VCaP (cell line): Measurements from ENCODE around the gene CEP131.

Source experiments
- H3K27ac ChIP-seq: fragments of 450-650 bp; 2 replicates; pipeline ENCODE4 v1.5.1; 2017
- TF ChIP-seq, protein P1 (sequence below): fragments of 450-650 bp; conservative IDR thresholded peaks from 2 replicates; pipeline ENCODE4 v1.5.1; 2017; ENCODE audit warnings: mild to moderate bottlenecking, moderate library complexity

Gene CEP131

DNA sequence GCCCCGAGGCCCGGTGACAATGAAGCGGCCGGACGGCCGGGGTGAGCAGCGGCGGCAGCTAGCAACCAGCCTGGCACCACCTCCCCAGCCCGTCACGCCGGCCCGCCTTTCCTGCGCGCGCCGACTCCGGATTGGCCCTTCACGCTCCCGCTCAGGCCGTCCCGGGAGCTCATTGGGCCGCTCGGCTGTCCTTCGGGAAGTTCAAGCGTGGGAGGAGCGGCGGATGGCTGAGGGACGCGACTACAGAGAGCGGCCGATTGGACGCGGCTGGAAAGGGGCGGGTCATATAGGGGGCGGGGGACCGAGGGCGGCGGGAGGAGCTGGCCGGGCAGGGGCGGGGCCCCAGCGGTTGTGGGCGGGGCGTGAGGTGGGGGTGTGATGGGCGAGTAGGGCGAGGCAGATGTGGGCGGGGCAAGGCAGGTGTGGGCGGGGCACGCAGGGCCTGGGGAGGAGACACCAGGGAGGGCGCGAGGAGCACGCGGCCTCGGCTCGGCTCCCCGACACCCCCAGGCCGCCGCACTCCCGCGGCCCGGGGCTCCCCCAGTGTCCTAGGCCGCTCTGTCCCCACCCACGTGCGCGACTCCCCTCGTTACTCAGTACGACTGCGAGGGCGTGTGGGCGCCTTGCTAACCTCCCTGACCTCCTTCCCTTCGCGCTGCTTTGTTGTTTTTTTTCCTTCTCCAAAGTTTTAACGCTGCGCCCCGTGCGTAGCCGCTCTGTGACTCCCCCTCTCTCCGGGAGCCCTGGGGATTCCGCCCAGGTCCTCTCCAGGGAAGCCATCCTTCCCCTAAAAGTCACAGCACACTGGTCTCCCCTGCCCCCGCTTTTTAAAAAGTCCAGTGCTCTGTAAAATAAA, at the start of gene CEP131:
CEP131 (minus strand) TSS at position 60 of the 856 bp plus-strand sequence. CDS start 2,909 bp downstream, outside the sequence.
- H3K27ac ChIP-seq: peak within 1 kb of the TSS; percentile 78
- TF ChIP-seq, protein P1, sequence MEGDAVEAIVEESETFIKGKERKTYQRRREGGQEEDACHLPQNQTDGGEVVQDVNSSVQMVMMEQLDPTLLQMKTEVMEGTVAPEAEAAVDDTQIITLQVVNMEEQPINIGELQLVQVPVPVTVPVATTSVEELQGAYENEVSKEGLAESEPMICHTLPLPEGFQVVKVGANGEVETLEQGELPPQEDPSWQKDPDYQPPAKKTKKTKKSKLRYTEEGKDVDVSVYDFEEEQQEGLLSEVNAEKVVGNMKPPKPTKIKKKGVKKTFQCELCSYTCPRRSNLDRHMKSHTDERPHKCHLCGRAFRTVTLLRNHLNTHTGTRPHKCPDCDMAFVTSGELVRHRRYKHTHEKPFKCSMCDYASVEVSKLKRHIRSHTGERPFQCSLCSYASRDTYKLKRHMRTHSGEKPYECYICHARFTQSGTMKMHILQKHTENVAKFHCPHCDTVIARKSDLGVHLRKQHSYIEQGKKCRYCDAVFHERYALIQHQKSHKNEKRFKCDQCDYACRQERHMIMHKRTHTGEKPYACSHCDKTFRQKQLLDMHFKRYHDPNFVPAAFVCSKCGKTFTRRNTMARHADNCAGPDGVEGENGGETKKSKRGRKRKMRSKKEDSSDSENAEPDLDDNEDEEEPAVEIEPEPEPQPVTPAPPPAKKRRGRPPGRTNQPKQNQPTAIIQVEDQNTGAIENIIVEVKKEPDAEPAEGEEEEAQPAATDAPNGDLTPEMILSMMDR: no peak

DNA sequence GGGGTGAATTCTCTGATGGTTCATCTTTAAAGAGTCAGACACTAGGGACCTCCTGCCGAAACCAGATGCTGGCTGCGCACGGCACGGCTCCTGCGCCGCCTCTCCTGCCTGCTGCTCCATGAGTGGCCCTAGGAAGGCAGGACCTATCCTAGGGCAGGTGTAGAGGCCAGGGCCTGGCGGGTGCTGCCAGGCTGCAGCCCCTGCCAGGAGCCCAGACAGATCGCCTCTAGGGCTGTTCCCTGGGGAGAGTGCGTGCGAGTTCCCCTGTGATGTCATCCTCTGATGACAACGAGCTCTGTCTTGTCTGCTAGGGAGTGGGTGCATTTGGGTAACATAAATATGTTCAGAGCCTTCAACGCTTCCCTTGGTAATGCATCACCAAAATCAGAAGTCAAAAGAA, 48.5 kb upstream of the CEP131 start:
- H3K27ac ChIP-seq: no peak overlapping the region
- TF ChIP-seq, protein P1: no peak

DNA sequence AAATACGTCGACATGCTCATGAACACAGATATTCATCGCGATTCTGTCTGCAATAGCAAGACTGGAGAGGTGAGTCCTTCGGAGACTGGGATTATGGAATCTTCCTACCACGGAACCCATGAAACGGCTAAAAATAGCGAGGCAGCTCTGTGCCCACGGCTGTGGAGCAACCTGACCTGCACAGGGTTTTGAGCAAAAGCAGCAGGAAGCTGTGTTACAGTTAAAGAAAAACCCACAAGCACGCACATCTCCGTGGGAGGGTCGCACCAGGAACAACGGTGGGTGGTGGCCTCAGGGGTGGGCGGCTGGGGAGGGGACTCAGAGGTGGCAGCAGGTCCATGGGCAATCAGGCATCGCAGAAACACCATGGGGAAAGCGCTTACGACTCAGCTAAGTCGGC, 47.5 kb upstream of the CEP131 start:
- no peak overlapping the region for H3K27ac ChIP-seq
- TF ChIP-seq, protein P1: no peak

DNA sequence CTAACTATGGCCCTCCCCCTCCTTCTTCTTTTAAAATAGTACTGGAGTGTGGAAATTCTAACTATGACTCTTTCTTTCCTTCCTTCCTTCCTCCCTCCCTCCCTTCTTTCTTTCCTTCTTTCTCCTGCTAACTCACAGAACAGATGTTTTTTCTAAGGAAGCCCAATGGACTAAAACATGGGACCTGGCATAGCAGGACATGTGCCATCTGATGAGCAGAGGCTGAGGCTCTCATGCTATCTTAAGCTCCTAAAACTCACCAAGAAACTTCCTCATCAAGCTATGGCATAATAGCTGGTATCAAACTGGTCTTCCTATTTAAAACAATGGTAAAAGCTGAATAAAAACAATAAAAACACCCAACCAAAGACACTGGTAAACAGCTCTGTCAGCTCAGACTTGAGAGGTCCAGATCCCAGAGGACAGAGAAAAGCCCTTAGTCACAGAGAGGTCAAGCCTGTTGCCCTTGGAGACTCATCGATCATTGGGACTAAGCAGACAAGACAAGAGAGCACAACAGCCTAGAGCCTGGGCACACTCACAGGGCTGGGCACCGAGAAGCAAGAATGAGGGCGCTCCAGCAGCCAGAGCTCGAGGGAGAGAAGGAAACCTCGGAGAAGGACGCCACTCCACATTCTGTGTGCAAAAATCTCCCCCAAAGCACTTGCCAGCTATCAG, 44.8 kb upstream of the CEP131 start:
- TF ChIP-seq, protein P1: no peak
- no peak overlapping the region for H3K27ac ChIP-seq

DNA sequence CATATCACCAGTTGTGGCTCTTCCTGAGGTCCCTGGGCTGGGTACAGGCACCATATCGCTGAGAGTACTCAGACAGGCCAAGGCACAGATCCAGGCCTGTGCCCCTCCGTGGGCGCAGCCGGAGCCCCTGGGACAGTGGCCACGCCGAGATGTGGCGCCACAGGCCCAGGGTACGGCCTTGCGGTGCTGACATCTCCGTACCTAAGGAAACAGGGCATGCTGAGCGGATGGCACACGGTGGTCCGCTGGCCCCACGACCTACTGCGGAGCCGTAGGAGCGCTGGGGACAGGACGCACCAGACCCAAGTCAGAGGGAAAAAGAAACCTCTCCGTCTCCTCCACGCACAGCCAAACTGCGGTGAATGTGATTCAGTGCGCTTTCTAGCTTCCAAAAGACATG, 42.8 kb upstream of the CEP131 start:
- H3K27ac ChIP-seq: no peak overlapping the region

DNA sequence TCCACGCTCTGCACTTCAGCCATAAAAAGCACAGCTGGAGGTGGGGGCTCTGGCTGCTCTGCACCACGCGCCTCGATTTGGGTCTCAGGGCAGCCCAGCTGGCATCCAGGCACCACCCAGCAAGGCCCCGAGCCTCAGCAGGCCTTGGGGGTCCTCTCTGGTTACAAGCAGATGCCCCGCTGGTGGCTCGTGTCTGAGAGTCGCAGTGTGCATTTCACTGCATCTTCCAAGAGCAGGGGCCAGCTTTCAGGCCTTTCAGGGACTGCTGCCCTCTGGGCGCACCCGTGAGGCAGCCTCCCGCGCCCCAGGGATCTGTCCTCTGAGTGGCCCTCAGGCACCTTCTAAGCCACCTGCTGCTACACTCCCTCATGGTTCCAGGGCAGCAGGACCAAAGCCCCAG, 41.9 kb upstream of the CEP131 start:
- TF ChIP-seq, protein P1: no peak
- H3K27ac ChIP-seq: no peak overlapping the region

More for the DNA sequence above, 42.8 kb upstream of the CEP131 start:
- TF ChIP-seq, protein P1: no peak

DNA sequence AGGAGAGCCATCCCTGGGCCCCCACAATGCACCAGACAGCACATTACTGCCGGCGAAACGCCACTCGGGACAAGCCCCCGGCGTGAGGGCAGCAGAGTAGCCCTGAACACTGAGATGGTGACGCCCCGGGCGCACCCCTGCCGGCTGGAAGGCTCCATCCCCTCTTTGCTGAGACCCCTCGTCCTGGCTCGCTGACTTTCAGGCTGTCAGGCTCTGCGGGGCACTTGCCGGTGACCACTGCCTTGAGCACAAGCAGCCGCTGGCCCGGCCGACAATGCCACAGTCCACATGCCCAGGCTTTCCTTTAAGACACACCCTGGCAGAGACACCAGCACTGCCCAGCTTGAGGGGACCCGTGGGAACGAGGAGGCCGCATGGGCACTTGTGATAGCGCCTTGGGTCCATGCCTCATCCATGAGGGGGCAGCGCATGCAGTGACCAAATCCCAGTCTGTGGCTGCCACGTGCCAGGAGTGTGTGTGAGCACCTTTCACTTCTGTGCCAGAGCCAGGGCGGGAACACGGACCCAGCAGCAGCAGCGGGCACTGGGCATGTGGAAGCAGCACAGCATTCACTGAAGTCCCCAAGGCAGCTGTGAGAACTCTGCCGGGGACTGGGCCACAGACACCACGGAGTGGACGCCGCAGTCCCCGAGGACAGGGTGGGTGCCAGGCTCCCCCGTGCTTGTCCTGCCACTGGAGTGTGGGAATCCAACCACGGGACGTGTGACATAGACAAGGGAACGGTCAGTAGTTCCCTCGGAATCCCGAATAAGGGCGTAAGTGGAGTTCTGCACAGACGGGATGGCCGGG, 40.8 kb upstream of the CEP131 start:
- TF ChIP-seq, protein P1: no peak
- H3K27ac ChIP-seq: no peak overlapping the region
